ENCODE results near the gene POTEJ. TPM values are rescaled to one million over a fixed set of nuclear protein-coding genes. Genes with fewer than 3 reads are reported as not detected.
"Not testable (repeated sequence)": the region's sequence is repeated elsewhere in the genome, so short reads cannot be mapped to it uniquely, and the experiment has no call there.

POTEJ gene
- total and polyA plus RNA-seq, 3 experiments from 2014 or later = not detected

DNA sequence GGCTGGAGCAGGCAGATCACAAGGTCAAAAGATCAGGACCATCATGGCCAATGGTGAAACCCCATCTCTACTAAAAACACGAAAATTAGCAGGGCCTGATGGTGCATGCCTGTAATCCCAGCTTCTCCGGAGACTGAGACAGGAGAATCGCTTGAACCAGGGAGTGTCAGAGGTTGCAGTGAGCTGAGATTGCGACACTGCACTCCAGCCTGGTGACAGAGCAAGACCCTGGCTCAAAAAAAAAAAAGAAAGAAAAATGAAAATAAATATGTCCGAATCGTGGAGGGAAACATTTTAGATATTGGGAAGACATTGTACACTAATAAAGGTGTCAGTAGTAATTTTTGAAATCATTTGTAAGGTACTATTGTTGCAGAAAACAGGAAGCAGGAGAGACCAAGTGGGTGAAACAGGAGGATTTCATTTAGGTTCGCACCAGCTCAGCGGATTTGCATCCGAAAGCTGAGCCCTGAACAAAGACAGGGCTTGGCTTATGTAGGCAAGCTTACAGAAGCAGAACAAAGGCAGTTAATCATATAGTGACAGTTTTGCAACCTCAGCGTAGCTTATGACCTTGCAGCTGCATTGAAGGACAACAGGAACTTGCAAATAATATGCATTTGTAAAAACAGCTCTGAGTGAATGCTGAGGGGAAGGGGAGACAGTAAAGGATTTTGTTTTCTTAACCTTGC, 17.7 kb downstream of the POTEJ start:
- H3K9me3 ChIP-seq (ENCODE audit: low read length); H3K27me3 ChIP-seq (ENCODE audit: insufficient read depth, low read length, poor library complexity, severe bottlenecking); H3K4me3 Mint-ChIP-seq; H3K36me3 Mint-ChIP-seq; H3K4me1 ChIP-seq (ENCODE audit: insufficient read depth, low read length); H3K36me3 ChIP-seq (ENCODE audit: insufficient read depth, low read length); H3K4me1 Mint-ChIP-seq; H3K27me3 Mint-ChIP-seq; POLR2A ChIA-PET; H3K9me3 Mint-ChIP-seq; DNase-seq; H3K27ac ChIP-seq (ENCODE audit: low read depth, low read length); H3K27ac Mint-ChIP-seq; H3K4me3 ChIP-seq (ENCODE audit: low read length); CTCF ChIA-PET: not testable (repeated sequence)

GRCh38 chr2:130638973-130639372, 27.7 kb downstream of the POTEJ start:
- H3K27me3 Mint-ChIP-seq; H3K9me3 ChIP-seq (ENCODE audit: low read length); H3K4me1 ChIP-seq (ENCODE audit: insufficient read depth, low read length); H3K27me3 ChIP-seq (ENCODE audit: insufficient read depth, low read length, poor library complexity, severe bottlenecking); DNase-seq; H3K9me3 Mint-ChIP-seq; CTCF ChIA-PET; H3K36me3 Mint-ChIP-seq; H3K4me1 Mint-ChIP-seq; H3K27ac ChIP-seq (ENCODE audit: low read depth, low read length); POLR2A ChIA-PET; H3K4me3 ChIP-seq (ENCODE audit: low read length); H3K4me3 Mint-ChIP-seq; H3K27ac Mint-ChIP-seq; H3K36me3 ChIP-seq (ENCODE audit: insufficient read depth, low read length): not testable (repeated sequence)

- H3K27ac Mint-ChIP-seq; H3K27ac ChIP-seq (ENCODE audit: low read depth, low read length); H3K4me3 Mint-ChIP-seq; DNase-seq; H3K4me1 ChIP-seq (ENCODE audit: insufficient read depth, low read length); H3K9me3 Mint-ChIP-seq; H3K9me3 ChIP-seq (ENCODE audit: low read length); H3K27me3 Mint-ChIP-seq; H3K36me3 ChIP-seq (ENCODE audit: insufficient read depth, low read length); H3K4me3 ChIP-seq (ENCODE audit: low read length); H3K27me3 ChIP-seq (ENCODE audit: insufficient read depth, low read length, poor library complexity, severe bottlenecking); CTCF ChIA-PET; H3K36me3 Mint-ChIP-seq; H3K4me1 Mint-ChIP-seq; POLR2A ChIA-PET: not testable (repeated sequence)
Measured at GRCh38 chr2:130641688-130642087, 30.4 kb downstream of the POTEJ start.

DNA sequence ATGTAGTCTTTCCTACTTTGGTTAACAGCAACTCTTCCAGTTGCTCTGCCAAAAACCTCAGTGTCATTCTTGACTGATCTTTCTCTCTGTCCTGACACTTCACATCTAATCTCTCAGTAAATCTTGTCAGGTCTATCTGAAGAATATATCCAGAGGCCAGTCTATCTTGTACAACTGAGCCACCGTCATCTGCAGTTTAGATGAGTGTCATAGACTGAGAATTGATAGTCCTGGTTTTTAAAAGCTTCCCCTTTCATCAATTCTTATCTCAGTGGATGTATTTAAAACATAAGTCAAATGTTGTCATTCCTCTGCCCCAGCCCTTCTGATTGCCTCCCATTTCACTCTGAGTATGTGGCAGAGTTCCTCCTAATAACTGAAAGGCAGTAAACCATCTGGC, 38.0 kb downstream of the POTEJ start:
- H3K27ac Mint-ChIP-seq; H3K27ac ChIP-seq (ENCODE audit: low read depth, low read length); H3K27me3 ChIP-seq (ENCODE audit: insufficient read depth, low read length, poor library complexity, severe bottlenecking); H3K4me3 ChIP-seq (ENCODE audit: low read length); H3K4me1 ChIP-seq (ENCODE audit: insufficient read depth, low read length); H3K9me3 ChIP-seq (ENCODE audit: low read length); POLR2A ChIA-PET; CTCF ChIA-PET; H3K36me3 ChIP-seq (ENCODE audit: insufficient read depth, low read length); H3K27me3 Mint-ChIP-seq; H3K4me1 Mint-ChIP-seq; H3K4me3 Mint-ChIP-seq; DNase-seq; H3K36me3 Mint-ChIP-seq; H3K9me3 Mint-ChIP-seq: not testable (repeated sequence)

DNA sequence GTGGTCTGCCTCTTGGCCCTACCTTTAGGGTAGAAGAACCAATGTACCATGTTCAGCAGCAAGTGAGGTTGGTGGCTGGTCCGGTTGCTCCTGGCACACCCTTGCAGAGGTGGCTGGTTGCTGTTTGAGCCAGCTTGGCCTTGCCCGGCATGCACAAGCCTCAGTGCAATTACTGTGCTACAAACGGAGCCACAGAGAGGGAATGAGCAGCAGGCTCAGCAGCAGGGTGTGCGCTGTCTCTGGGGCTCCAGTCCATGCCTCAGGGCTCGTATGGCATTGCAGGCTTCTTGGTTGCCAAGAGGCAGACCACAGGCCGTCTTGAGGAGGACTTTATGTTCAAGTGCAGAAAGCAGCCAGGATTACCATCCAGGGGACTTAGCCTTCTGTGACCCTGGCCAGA, 53.3 kb downstream of the POTEJ start:
- DNase-seq, H3K4me1 Mint-ChIP-seq: not testable (repeated sequence)

GRCh38 chr2:130665596-130665995, 54.4 kb downstream of the POTEJ start:
- H3K36me3 ChIP-seq (ENCODE audit: insufficient read depth, low read length); POLR2A ChIA-PET; H3K27ac Mint-ChIP-seq; H3K4me1 ChIP-seq (ENCODE audit: insufficient read depth, low read length); H3K9me3 Mint-ChIP-seq; H3K9me3 ChIP-seq (ENCODE audit: low read length); DNase-seq; H3K27ac ChIP-seq (ENCODE audit: low read depth, low read length); H3K4me1 Mint-ChIP-seq; H3K27me3 ChIP-seq (ENCODE audit: insufficient read depth, low read length, poor library complexity, severe bottlenecking); H3K4me3 ChIP-seq (ENCODE audit: low read length); H3K36me3 Mint-ChIP-seq; H3K4me3 Mint-ChIP-seq; H3K27me3 Mint-ChIP-seq; CTCF ChIA-PET: not testable (repeated sequence)

More for the DNA sequence above, 53.3 kb downstream of the POTEJ start:
- H3K27me3 Mint-ChIP-seq; H3K27me3 ChIP-seq (ENCODE audit: insufficient read depth, low read length, poor library complexity, severe bottlenecking); H3K9me3 ChIP-seq (ENCODE audit: low read length); H3K27ac ChIP-seq (ENCODE audit: low read depth, low read length); H3K4me1 ChIP-seq (ENCODE audit: insufficient read depth, low read length); H3K36me3 ChIP-seq (ENCODE audit: insufficient read depth, low read length); CTCF ChIA-PET; H3K36me3 Mint-ChIP-seq; H3K4me3 ChIP-seq (ENCODE audit: low read length); POLR2A ChIA-PET; H3K9me3 Mint-ChIP-seq; H3K27ac Mint-ChIP-seq; H3K4me3 Mint-ChIP-seq: not testable (repeated sequence)

GRCh38 chr2:130667516-130667915, 56.3 kb downstream of the POTEJ start:
- H3K36me3 ChIP-seq (ENCODE audit: insufficient read depth, low read length); H3K9me3 ChIP-seq (ENCODE audit: low read length); H3K4me3 ChIP-seq (ENCODE audit: low read length); H3K4me1 ChIP-seq (ENCODE audit: insufficient read depth, low read length); H3K27me3 ChIP-seq (ENCODE audit: insufficient read depth, low read length, poor library complexity, severe bottlenecking); H3K36me3 Mint-ChIP-seq; CTCF ChIA-PET; H3K4me3 Mint-ChIP-seq; H3K27ac Mint-ChIP-seq; H3K27me3 Mint-ChIP-seq; DNase-seq; H3K27ac ChIP-seq (ENCODE audit: low read depth, low read length); POLR2A ChIA-PET; H3K9me3 Mint-ChIP-seq; H3K4me1 Mint-ChIP-seq: not testable (repeated sequence)

- POLR2A ChIA-PET; H3K4me1 ChIP-seq (ENCODE audit: insufficient read depth, low read length): not testable (repeated sequence)
Measured at GRCh38 chr2:130670026-130670745, 58.9 kb downstream of the POTEJ start.

More at GRCh38 chr2:130670026-130670745, 58.9 kb downstream of the POTEJ start:
- H3K27me3 Mint-ChIP-seq; H3K4me3 Mint-ChIP-seq; H3K27ac Mint-ChIP-seq; H3K27ac ChIP-seq (ENCODE audit: low read depth, low read length); H3K9me3 Mint-ChIP-seq; DNase-seq; H3K9me3 ChIP-seq (ENCODE audit: low read length); H3K36me3 ChIP-seq (ENCODE audit: insufficient read depth, low read length); H3K27me3 ChIP-seq (ENCODE audit: insufficient read depth, low read length, poor library complexity, severe bottlenecking); H3K36me3 Mint-ChIP-seq; H3K4me1 Mint-ChIP-seq; H3K4me3 ChIP-seq (ENCODE audit: low read length); CTCF ChIA-PET: not testable (repeated sequence)
